Body of pancreas (tissue), 4 donors: ENCODE measurements around the gene C4BPB. TPM values are rescaled to one million over a fixed set of nuclear protein-coding genes. Genes with fewer than 3 reads are reported as not detected.
A peak's percentile ranks its signal among the peaks of the same experiment; 100 is the strongest.

ENCODE experiments used
- ATAC-seq: fragments of 150-250 bp; one replicate; pipeline ENCODE4 v1.9.1; 2016
- DNase-seq, 4 donors: peaks; one replicate each; pipeline ENCODE4 v3.0.0-alpha.2; 2019
- H3K27ac ChIP-seq, 4 donors: fragments of 200-600 bp; sonication (generic); 1 replicate in 3 of 4; 2 replicates in 1 of 4; pipeline versions ENCODE4 v1.5.1 to v1.6.1; 2016 to 2019; ENCODE audit warnings: mild to moderate bottlenecking in 1 of 4, mixed read lengths in 1 of 4, moderate library complexity in 1 of 4
- H3K27me3 ChIP-seq, 2 donors: fragments of 200-600 bp; sonication (generic); one replicate each; pipeline ENCODE4 v1.6.0; 2016; ENCODE audit warnings: mild to moderate bottlenecking in 1 of 2
- H3K36me3 ChIP-seq, 2 donors: fragments of 200-600 bp; sonication (generic); replicated peaks in 1 of 2; 2 replicates each; pipeline ENCODE4 v1.5.1; 2016; ENCODE audit warnings: low read depth in 2 of 2; ENCODE audit not compliant: insufficient read depth in 1 of 2
- H3K4me1 ChIP-seq: fragments of 200-600 bp; sonication (generic); one replicate; pipeline ENCODE4 v1.6.0; 2016
- H3K4me3 ChIP-seq, 2 donors: fragments of 200-600 bp; sonication (generic); 1 replicate in 1 of 2; 2 replicates in 1 of 2; pipeline ENCODE4 v1.5.1; 2016 to 2019
- H3K9me3 ChIP-seq, 3 donors: fragments of 200-600 bp; sonication (generic); 1 replicate in 2 of 3; 2 replicates in 1 of 3; pipeline ENCODE4 v1.5.1; 2016
- POLR2A ChIP-seq, 3 donors: fragments of 450-650 bp; IDR thresholded peaks; one replicate each; pipeline ENCODE4 v1.6.1; 2016; ENCODE audit warnings: antibody characterized with exemption in 3 of 3, mild to moderate bottlenecking in 2 of 3
- WGBS, 2 donors: methylation state at CpG; one replicate each; pipeline ENCODE4 v1.1.5; 2017; 5-methylcytosine and 5-hydroxymethylcytosine counted together
- intact Hi-C: fragments of 100-400 bp; cut with DNase I; formaldehyde crosslinking; loops from one replicate; pipeline ENCODE4 v1.15.1; 2023
- total RNA-seq, 2 donors: library from RNA; depleted of rRNA; stranded (reverse); fragments of >200 nt; gene quantifications; one replicate each; pipeline ENCODE4 v1.1.0, GENCODE V29; 2016
- TF ChIP-seq, protein P1 (sequence below), 7 experiments: fragments of 450-650 bp in 4 of 7; fragments of 200-600 bp in 3 of 7; sonication (generic) in 3 of 7; IDR thresholded peaks; one replicate each; pipeline ENCODE4 v1.5.1; 2016 to 2019; ENCODE audit warnings: antibody characterized with exemption in 7 of 7

Gene C4BPB
- total RNA-seq, 2 donors from 2014 or later: 11.9 TPM; not detected in 1

GRCh38 chr1:207077012-207077411, 11.6 kb upstream of the C4BPB start:
- DNase-seq: no peak
- ATAC-seq: no peak
- no peak overlapping the region for H3K4me3 ChIP-seq
- intact Hi-C loops: no loop called here
- 97 to 100% methylated on average over 1 of the region's 1 CpG for WGBS, 2 donors
- no peaks in the 10 kb centered on the region for H3K36me3 ChIP-seq
- no peak overlapping the region for H3K27ac ChIP-seq
- no peaks in the 10 kb centered on the region for H3K4me1 ChIP-seq
- H3K9me3 ChIP-seq: no peaks in the 10 kb centered on the region
- no peak for TF ChIP-seq POLR2A (IDR thresholded peaks at IDR 0.05)
- TF ChIP-seq, protein P1, sequence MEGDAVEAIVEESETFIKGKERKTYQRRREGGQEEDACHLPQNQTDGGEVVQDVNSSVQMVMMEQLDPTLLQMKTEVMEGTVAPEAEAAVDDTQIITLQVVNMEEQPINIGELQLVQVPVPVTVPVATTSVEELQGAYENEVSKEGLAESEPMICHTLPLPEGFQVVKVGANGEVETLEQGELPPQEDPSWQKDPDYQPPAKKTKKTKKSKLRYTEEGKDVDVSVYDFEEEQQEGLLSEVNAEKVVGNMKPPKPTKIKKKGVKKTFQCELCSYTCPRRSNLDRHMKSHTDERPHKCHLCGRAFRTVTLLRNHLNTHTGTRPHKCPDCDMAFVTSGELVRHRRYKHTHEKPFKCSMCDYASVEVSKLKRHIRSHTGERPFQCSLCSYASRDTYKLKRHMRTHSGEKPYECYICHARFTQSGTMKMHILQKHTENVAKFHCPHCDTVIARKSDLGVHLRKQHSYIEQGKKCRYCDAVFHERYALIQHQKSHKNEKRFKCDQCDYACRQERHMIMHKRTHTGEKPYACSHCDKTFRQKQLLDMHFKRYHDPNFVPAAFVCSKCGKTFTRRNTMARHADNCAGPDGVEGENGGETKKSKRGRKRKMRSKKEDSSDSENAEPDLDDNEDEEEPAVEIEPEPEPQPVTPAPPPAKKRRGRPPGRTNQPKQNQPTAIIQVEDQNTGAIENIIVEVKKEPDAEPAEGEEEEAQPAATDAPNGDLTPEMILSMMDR (IDR thresholded peaks at IDR 0.05): no peak
- no peaks in the 10 kb centered on the region for H3K27me3 ChIP-seq

GRCh38 chr1:207077470-207078377, 10.9 kb upstream of the C4BPB start:
- Histone ChIP-seq H3K27ac (no peak overlapping the region), H3K4me3 (no peak overlapping the region), H3K9me3 (no peaks in the 10 kb centered on the region), H3K4me1 (no peaks in the 10 kb centered on the region), H3K36me3 (no peaks in the 10 kb centered on the region), H3K27me3 (no peaks in the 10 kb centered on the region)
- 26 to 31% methylated on average over 6 of the region's 6 CpGs for WGBS, 2 donors
- intact Hi-C loops: no loop called here
- ATAC-seq: peak; percentile 92
- TF ChIP-seq, protein P1 (IDR thresholded peaks at IDR 0.05): peak; percentile 83 to 96 (median 87)
- TF ChIP-seq POLR2A (IDR thresholded peaks at IDR 0.05): no peak
- peak; percentile 68 to 84 (median 76) for DNase-seq

DNA sequence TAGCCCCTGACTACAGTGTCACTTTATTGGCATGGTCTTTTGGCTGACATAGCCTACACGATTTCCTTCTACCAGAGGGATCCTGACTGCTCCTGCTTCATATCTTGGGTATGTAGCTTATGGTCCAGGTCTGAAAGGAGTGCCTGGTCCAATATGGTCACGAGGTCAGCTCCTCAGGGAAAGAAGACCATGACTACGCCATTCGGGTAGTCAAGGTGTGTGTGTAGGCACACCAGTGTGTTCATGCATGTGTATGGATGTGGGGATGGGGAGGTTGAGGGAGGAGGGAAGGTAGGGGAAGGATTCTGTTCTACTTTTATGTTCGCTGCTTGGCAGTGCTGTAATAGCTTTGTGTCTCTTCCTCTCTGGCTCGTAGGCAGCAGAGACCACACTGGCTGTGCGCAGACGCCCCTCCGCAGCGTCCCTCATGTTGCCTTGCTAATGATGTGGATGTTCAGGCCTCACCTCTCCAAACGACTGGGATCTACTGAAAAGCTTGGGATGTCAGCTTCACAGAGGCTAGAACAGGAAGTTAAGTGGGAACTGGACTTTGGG, 10.0 kb upstream of the C4BPB start:
- Histone ChIP-seq H3K4me3 (no peak overlapping the region), H3K36me3 (no peaks in the 10 kb centered on the region), H3K4me1 (no peaks in the 10 kb centered on the region), H3K27me3 (no peaks in the 10 kb centered on the region), H3K27ac (no peak overlapping the region), H3K9me3 (no peaks in the 10 kb centered on the region)
- ATAC-seq (no peak), DNase-seq (no peak)
- 73 to 78% methylated on average over 10 to 11 of the region's 11 CpGs for WGBS, 2 donors
- TF ChIP-seq, protein P1 (IDR thresholded peaks at IDR 0.05): no peak
- no peak for TF ChIP-seq POLR2A (IDR thresholded peaks at IDR 0.05)
- intact Hi-C loops: no loop called here

- no peak for DNase-seq
- Histone ChIP-seq H3K4me1 (peaks cover 5% of the 10 kb centered on the region), H3K27ac (no peak overlapping the region), H3K27me3 (no peaks in the 10 kb centered on the region), H3K9me3 (no peaks in the 10 kb centered on the region), H3K36me3 (no peaks in the 10 kb centered on the region), H3K4me3 (no peak overlapping the region)
- intact Hi-C loops: loop anchor here (5.0 kb wide), 1 partner anchor 328 kb away; no protein-coding TSS in a partner anchor
- no peak for TF ChIP-seq POLR2A (IDR thresholded peaks at IDR 0.05)
- TF ChIP-seq, protein P1 (IDR thresholded peaks at IDR 0.05): no peak
- WGBS, 2 donors: 81 to 87% methylated on average over 6 of the region's 6 CpGs
- no peak for ATAC-seq
Observed at GRCh38 chr1:207079706-207080241, 8.9 kb upstream of the C4BPB start.
